Activated T-cell treated with anti-CD3 and anti-CD28 coated beads, Interleukin-2, amount 50 U/mL, for 72 hours (primary cell): Measurements from ENCODE around the gene TBC1D5. TPM values are rescaled to one million over a fixed set of nuclear protein-coding genes. Genes with fewer than 3 reads are reported as not detected.

ENCODE experiments used
- ATAC-seq, 2 donors: fragments of 150-1000 bp; cut with Tn5 transposase; replicated peaks in 1 of 2; 2 replicates each; pipeline ENCODE4 v1.10.0; 2021; ENCODE audit warnings: moderate library complexity in 2 of 2, mild to moderate bottlenecking in 1 of 2
- DNase-seq, 2 donors: peaks; one replicate each; pipeline ENCODE4 v3.0.0; 2021 to 2022; ENCODE audit warnings: mixed read lengths in 1 of 2
- H3K27ac Mint-ChIP-seq: one replicate; pipeline ENCODE4 v1.8.0; 2022; ENCODE audit warnings: mild to moderate bottlenecking, moderate library complexity, mixed read lengths
- H3K27me3 Mint-ChIP-seq: one replicate; pipeline ENCODE4 v1.8.0; 2022; ENCODE audit warnings: low read depth, mixed read lengths
- H3K36me3 Mint-ChIP-seq, 2 donors: one replicate each; pipeline ENCODE4 v1.8.0; 2022; ENCODE audit warnings: mixed read lengths in 2 of 2, mild to moderate bottlenecking in 1 of 2; ENCODE audit not compliant: insufficient read depth in 2 of 2
- H3K4me1 Mint-ChIP-seq: one replicate; pipeline ENCODE4 v1.8.0; 2022; ENCODE audit warnings: low read depth, mixed read lengths
- H3K4me3 Mint-ChIP-seq, 2 donors: one replicate each; pipeline ENCODE4 v1.8.0; 2022; ENCODE audit warnings: mild to moderate bottlenecking in 2 of 2, mixed read lengths in 2 of 2, moderate library complexity in 2 of 2
- H3K9me3 Mint-ChIP-seq, 2 donors: one replicate each; pipeline ENCODE4 v1.8.0; 2022; ENCODE audit warnings: mixed read lengths in 2 of 2
- total RNA-seq, 2 donors: library from RNA; stranded (reverse); gene quantifications; one replicate each; pipeline ENCODE4 v1.2.3, GENCODE V29; 2022

The TBC1D5 gene
- total RNA-seq, 2 donors from 2014 or later: 51.2 to 52.4 TPM

DNA sequence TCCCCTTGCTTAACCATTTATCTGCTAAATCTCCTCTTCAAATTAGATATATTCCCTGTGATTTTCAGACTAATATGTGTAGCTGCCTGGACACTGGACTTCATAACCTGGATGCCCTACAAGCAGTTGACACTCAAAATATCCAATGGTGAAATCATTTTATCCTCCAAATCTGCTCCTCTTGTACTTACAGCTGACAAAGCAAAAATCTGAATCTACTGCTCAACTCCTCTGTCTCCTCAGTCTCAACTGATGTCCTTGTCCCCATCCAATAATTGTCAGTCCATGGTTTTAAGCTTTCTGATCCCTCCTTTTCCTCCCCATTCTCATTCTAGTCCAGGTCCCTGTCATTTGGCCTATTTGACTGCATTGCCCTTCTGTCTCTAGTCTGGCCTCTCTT is 411.8 kb downstream of the TBC1D5 start:
- no peak for DNase-seq
- Mint-ChIP-seq H3K27ac (no peak overlapping the region), H3K27me3 (no peaks in the 10 kb centered on the region), H3K36me3 (no peaks in the 10 kb centered on the region), H3K9me3 (peaks cover 0 to 2% of the 10 kb centered on the region in 2 donors), H3K4me3 (no peak overlapping the region), H3K4me1 (no peaks in the 10 kb centered on the region)
- no peak for ATAC-seq

DNA sequence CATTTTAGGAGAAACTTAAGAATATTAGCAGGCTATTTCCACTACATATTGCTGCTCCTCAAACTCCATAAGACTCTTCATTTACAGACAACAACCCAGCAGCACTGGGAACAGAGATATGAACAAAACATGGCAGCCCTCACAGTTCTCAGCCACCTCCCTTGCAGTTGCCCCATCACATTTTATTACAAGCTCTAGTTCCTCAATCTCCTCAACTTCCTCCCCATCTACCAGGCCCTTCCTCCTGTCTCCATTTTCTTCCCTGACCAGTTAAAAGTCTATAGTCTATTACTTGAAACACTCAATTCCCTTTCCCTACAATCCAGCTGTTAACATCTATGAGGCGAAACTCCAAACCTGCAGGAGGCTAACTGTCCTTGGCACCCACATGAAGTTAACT is 412.5 kb downstream of the TBC1D5 start:
- Mint-ChIP-seq H3K36me3 (no peaks in the 10 kb centered on the region), H3K4me1 (no peaks in the 10 kb centered on the region), H3K27ac (no peak overlapping the region), H3K9me3 (peaks cover 0 to 2% of the 10 kb centered on the region in 2 donors), H3K4me3 (no peak overlapping the region), H3K27me3 (no peaks in the 10 kb centered on the region)
- DNase-seq: no peak
- no peak for ATAC-seq

DNA sequence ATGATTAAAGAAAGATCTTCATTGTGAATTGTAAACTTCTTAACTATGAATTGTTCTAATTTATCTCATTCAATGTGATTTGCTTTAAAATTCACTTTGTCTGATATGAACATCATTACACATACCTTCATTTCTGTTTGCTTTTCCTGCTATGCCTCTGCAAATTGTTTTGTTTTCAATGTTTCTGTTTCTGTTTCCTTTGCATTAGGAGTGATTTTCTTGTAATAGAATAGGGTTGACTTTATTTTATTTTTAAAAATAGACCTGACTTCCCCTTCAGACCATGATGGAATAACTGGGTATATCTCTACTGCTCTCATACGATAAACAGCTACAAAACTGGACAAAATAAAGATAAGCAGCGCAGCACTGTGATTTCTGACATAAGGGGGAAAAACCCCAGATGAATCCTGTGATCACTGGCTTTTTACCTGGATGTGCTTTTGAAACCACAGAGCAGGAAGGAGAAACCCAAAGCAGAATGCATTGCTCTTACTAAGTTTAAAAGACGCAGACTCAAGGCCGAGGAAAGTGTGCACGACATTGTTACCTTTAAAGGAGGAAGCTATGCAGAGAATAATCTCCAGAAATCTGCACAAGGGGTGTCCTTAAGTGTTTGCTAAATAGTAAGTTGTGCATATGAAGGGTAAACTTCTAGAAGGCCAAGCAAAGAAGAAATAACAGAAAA is 420.2 kb downstream of the TBC1D5 start:
- no peak for DNase-seq
- no peaks in the 10 kb centered on the region for H3K36me3 Mint-ChIP-seq
- peak overlapping the region in 1 of 2 donors; percentile 69 for H3K4me3 Mint-ChIP-seq
- H3K9me3 Mint-ChIP-seq: peaks cover 0 to under 1% of the 10 kb centered on the region in 2 donors
- ATAC-seq: no peak
- H3K27ac Mint-ChIP-seq: peak overlapping the region; percentile 64
- H3K4me1 Mint-ChIP-seq: peaks cover 24% of the 10 kb centered on the region
- no peaks in the 10 kb centered on the region for H3K27me3 Mint-ChIP-seq

DNA sequence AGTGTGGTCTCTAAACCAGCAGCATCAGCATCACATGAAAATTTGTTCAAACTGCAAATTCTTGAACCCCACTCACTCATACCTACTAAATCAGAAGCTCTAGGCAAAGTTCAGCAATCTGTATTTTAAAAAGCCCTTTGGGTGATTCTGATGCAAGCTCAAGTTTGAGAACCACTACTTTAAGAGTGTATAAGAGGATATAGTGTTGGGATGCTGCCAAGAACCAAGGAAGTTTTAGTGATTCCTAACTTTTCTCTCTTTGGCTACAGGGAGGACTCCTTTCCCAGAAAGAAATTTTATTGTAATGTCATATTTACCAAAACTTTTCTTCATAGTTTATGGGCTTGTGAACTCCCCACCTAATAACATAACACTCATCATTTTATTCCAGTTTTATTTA is 422.2 kb downstream of the TBC1D5 start:
- H3K4me3 Mint-ChIP-seq: no peak overlapping the region
- H3K4me1 Mint-ChIP-seq: peaks cover 24% of the 10 kb centered on the region
- DNase-seq: no peak
- no peak overlapping the region for H3K27ac Mint-ChIP-seq
- H3K9me3 Mint-ChIP-seq: no peaks in the 10 kb centered on the region
- no peaks in the 10 kb centered on the region for H3K27me3 Mint-ChIP-seq
- no peaks in the 10 kb centered on the region for H3K36me3 Mint-ChIP-seq
- no peak for ATAC-seq

DNA sequence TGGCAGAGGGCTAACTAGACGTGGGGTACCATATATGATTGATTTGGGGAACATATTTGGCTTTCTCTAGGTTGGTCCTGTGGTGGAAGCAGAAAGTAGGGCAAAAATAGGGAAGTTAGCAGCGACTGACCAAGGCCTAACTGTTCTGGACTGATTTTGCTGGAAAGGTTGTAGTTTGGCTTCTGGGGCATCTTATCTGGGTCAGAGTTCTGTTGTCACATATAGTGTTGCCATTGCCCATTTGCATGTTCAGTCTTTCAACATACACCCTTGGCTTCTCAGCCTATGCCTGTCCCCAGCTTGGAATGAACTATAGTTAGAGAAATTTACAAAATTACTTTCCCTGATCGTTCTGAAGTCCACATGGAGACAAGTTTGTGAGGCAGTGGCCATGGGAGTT is 426.5 kb downstream of the TBC1D5 start:
- no peaks in the 10 kb centered on the region for H3K27me3 Mint-ChIP-seq
- no peak overlapping the region for H3K4me3 Mint-ChIP-seq
- ATAC-seq: no peak
- no peaks in the 10 kb centered on the region for H3K9me3 Mint-ChIP-seq
- H3K36me3 Mint-ChIP-seq: no peaks in the 10 kb centered on the region
- no peak overlapping the region for H3K27ac Mint-ChIP-seq
- no peak for DNase-seq
- H3K4me1 Mint-ChIP-seq: no peaks in the 10 kb centered on the region

DNA sequence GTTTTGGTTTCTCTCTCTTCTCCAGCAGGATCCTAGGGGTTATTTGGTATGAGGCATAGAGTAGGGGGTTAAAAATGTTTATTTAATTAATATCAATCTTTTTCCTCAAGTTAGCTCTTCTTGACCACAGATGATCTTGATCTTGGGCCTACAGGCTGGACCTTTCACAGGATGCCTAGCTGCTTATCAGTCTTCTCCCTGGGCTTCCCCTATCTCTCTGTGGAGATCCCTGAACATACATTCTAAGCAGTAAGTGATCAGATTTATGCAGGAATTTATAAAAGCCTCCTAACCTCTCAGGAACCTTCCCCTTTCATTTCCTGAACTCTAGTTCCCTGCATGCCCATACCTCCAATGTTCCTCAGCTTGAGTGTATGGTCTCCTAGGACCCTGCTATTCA is 428.3 kb downstream of the TBC1D5 start:
- DNase-seq: no peak
- Mint-ChIP-seq H3K36me3 (no peaks in the 10 kb centered on the region), H3K9me3 (no peaks in the 10 kb centered on the region), H3K27me3 (no peaks in the 10 kb centered on the region), H3K4me1 (no peaks in the 10 kb centered on the region), H3K27ac (no peak overlapping the region), H3K4me3 (no peak overlapping the region)
- ATAC-seq: no peak

DNA sequence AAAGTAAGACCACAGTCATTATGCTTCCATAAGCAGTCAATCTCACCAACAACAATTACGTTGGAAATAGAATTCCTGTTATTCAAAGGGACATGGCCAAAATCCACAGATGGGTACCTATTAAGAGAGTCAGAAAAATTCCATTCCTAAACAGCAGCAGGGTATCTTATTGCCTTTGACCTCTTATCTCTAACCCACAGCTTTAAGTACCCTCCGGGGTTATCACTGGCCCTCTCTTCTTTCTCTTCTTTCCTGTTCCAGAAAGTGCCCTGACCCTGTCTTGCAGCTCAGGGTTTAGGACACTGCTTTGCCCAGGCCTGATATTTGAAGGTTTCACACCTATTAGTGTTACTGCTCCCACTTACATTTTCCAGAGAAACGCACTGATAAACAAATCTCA is 428.7 kb downstream of the TBC1D5 start:
- Mint-ChIP-seq H3K9me3 (no peaks in the 10 kb centered on the region), H3K4me3 (no peak overlapping the region), H3K27me3 (no peaks in the 10 kb centered on the region), H3K27ac (no peak overlapping the region), H3K4me1 (no peaks in the 10 kb centered on the region), H3K36me3 (no peaks in the 10 kb centered on the region)
- ATAC-seq: no peak
- DNase-seq: no peak

DNA sequence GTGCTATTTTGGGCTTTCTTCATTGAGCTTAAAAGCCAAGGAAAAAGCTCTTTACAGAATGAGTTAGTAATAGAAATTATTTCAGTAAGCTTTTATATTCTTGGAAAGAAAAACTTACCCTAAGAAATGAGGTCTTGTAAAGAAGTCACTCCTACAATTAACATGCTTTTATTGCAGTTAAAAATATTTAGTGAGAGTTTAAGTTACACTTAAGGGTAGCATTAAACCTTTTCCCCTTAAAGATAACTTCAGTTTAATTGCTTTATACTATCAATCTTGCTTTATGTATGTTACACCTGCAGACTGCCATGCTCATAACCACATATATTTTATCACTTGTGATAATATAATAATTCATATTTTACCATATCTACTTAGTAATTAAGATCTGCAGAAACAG is 431.4 kb downstream of the TBC1D5 start:
- Mint-ChIP-seq H3K4me1 (no peaks in the 10 kb centered on the region), H3K4me3 (no peak overlapping the region), H3K27me3 (no peaks in the 10 kb centered on the region), H3K9me3 (no peaks in the 10 kb centered on the region), H3K27ac (no peak overlapping the region), H3K36me3 (no peaks in the 10 kb centered on the region)
- ATAC-seq (no peak), DNase-seq (no peak)

DNA sequence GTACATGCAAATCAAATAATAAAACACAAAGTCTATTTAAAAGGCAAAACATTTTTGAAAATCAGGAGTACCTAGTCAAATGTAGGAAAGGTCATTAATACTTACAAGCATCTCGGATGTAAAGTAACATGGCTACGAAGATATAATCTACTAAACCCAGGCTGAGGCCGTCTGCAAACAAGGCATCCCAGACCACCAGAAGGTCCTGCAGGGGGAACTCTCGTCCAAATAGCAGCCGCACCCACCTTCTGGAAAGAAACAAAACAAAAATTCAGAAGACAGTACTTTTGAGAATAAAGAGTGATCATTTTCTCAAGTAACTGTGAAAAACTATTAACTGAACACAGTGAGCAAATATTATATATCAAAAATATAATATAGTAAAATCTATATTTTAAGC is 434.5 kb downstream of the TBC1D5 start:
- Mint-ChIP-seq H3K27ac (no peak overlapping the region), H3K27me3 (no peaks in the 10 kb centered on the region), H3K4me1 (no peaks in the 10 kb centered on the region), H3K4me3 (no peak overlapping the region), H3K9me3 (no peaks in the 10 kb centered on the region), H3K36me3 (no peaks in the 10 kb centered on the region)
- ATAC-seq (no peak), DNase-seq (no peak)

DNA sequence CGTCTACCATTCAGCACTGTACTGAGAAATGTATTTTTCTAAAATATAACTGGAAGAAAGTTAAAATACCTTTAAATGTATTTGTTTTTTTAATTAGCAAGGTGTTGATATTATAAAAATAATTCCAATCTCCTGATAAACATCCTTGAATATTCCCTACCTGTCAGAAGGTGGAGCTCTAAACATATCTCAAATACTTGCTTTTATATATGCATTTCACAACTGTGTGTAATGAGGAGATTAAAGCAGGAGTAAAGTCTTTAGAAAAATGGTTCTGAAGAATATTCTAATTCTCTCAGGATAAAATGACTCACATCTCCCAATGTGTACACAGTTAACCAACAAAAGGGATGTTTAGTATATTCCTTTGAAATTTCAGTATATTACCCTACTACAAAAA is 434.9 kb downstream of the TBC1D5 start:
- no peak overlapping the region for H3K27ac Mint-ChIP-seq
- no peak overlapping the region for H3K4me3 Mint-ChIP-seq
- H3K4me1 Mint-ChIP-seq: no peaks in the 10 kb centered on the region
- no peaks in the 10 kb centered on the region for H3K27me3 Mint-ChIP-seq
- ATAC-seq (no peak), DNase-seq (no peak)
- H3K36me3 Mint-ChIP-seq: no peaks in the 10 kb centered on the region
- no peaks in the 10 kb centered on the region for H3K9me3 Mint-ChIP-seq

DNA sequence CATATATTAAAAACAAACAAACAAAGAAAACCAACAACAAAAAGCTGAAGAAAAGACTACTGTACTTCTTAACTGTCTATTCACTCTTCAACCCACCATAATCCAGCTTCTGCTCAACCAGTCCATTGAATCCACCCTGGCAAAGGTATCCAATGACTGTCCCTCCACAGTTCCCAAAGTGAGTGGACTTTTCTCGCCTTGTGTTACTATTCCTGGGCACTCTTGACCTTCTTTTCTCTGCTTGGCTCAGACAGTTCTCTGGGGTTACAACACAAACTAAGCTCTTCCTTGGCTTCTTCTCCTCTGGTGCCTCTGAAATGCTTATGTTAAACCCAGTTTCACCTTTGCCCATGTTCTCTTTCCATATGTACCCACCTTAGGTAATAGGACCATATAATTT is 437.5 kb downstream of the TBC1D5 start:
- Mint-ChIP-seq H3K9me3 (no peaks in the 10 kb centered on the region), H3K27me3 (no peaks in the 10 kb centered on the region), H3K4me3 (no peak overlapping the region), H3K36me3 (no peaks in the 10 kb centered on the region), H3K4me1 (peaks cover 7% of the 10 kb centered on the region), H3K27ac (no peak overlapping the region)
- DNase-seq: no peak
- ATAC-seq: no peak

DNA sequence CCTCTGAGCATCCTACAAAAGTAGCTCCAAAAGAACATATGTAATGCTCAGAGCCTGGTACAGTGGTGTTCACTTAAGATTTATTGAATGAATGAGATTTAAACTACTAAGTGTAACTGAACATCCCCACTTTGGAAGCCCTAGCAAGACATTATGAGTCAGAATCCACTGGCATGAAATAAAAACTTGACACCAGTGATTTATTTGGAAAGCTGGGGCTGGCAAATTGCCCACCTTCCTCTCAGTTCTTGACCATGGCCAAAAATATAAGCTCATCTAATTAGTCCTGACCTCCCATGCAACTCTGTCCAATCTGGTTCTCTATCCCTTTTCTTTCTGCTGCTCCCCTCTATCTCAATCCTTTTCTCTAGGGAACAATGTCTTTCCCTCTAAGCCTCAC is 439.7 kb downstream of the TBC1D5 start:
- Mint-ChIP-seq H3K36me3 (no peaks in the 10 kb centered on the region), H3K4me3 (no peak overlapping the region), H3K9me3 (no peaks in the 10 kb centered on the region), H3K27me3 (no peaks in the 10 kb centered on the region), H3K27ac (no peak overlapping the region), H3K4me1 (peaks cover 7% of the 10 kb centered on the region)
- ATAC-seq (no peak), DNase-seq (no peak)

DNA sequence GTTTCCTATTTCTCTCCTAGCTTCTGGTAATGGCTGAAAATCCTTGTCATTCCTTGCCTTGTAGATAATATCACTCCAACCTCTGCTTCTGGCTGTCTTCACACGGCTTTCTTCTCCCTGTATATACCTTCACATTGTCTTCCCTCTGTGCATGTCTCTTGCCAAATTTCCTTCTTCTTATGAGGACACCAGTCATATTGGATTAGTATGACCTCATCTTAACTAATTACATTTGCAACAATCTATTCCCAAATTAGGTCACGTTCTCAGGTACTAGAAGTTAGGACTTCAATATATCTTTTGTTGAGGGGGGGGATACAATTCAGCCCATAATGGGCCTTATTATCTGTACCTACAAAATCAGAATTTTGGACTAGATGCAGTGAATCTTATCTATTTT is 440.3 kb downstream of the TBC1D5 start:
- Mint-ChIP-seq H3K27ac (no peak overlapping the region), H3K36me3 (no peaks in the 10 kb centered on the region), H3K9me3 (no peaks in the 10 kb centered on the region), H3K4me3 (no peak overlapping the region), H3K4me1 (peaks cover 7% of the 10 kb centered on the region), H3K27me3 (no peaks in the 10 kb centered on the region)
- DNase-seq (no peak), ATAC-seq (no peak)

DNA sequence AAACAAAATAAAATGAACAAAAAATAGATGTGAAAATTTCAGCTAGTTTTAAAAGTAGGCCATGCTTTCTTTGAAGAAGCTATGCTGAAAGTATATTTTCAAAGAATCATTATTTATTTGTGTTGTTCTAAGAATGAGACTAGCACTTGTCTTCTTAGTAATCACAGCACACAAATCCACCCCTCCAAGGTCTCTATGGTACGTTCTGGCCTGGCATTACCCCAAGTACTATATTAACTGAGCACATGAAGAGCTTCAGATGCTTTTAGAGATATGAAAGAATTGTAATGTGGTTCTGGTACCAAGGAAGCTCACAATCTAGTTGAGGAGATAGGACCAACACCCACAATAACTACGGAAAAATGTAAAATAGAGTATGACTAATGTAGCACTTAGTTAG is 441.2 kb downstream of the TBC1D5 start:
- no peaks in the 10 kb centered on the region for H3K9me3 Mint-ChIP-seq
- peaks cover 7% of the 10 kb centered on the region for H3K4me1 Mint-ChIP-seq
- H3K4me3 Mint-ChIP-seq: no peak overlapping the region
- no peak overlapping the region for H3K27ac Mint-ChIP-seq
- DNase-seq (no peak), ATAC-seq (no peak)
- H3K36me3 Mint-ChIP-seq: no peaks in the 10 kb centered on the region
- no peaks in the 10 kb centered on the region for H3K27me3 Mint-ChIP-seq
